ENCODE results near the gene LRRC74A. TPM values are rescaled to one million over a fixed set of nuclear protein-coding genes. Genes with fewer than 3 reads are reported as not detected.

Gene LRRC74A
- total RNA-seq, 1 experiment from 2014 or later, result not detected

Other genes starting within 250 kb of the LRRC74A start
- gene VASH1, start 64.9 kb upstream of the LRRC74A start, total RNA-seq (2014; rRNA removed; shearing (Covaris generic)), result 11.1 and 11.5 TPM in 2 replicates
- gene ANGEL1, start 13.5 kb upstream of the LRRC74A start, total RNA-seq (2014; rRNA removed; shearing (Covaris generic)), result 15.8 and 18.3 TPM in 2 replicates
- 21.7 and 23.5 TPM in 2 replicates for gene IRF2BPL, start 202.3 kb downstream of the LRRC74A start, total RNA-seq (2014; rRNA removed; shearing (Covaris generic))